GM19468 (cell line): ENCODE results near the gene MEGF11.

Source experiments
- ATAC-seq: cut with Tn5 transposase; IDR thresholded peaks from one replicate; pipeline ENCODE4 v1.9.1; 2021; ENCODE audit warnings: mild to moderate bottlenecking, moderate library complexity, moderate number of reproducible peaks; ENCODE audit not compliant: unreplicated experiment; ENCODE audit errors: extremely low read depth

The MEGF11 gene

DNA sequence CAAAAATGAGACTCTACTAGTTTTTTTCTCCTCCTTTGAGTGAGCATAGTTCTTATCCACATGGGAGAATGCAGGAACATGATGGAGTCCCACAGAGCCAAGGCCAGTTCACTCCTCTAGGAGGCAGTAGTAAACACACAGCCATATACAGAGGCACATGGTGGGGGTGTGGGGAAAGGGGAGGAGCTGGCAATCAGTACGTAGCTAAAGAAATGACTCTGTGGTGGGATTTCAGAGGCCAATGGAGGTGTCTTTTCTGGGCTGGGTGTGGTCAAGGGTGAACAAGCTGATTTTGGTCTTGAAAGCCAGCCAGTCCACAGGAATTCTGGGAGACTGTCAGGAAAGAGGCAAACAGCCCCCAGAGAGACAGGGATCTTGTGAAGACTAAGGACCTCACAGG lies 390.9 kb downstream of the MEGF11 start:
- ATAC-seq: no peak

GRCh38 chr15:65857718-65858402 lies 395.7 kb downstream of the MEGF11 start:
- ATAC-seq: no peak

DNA sequence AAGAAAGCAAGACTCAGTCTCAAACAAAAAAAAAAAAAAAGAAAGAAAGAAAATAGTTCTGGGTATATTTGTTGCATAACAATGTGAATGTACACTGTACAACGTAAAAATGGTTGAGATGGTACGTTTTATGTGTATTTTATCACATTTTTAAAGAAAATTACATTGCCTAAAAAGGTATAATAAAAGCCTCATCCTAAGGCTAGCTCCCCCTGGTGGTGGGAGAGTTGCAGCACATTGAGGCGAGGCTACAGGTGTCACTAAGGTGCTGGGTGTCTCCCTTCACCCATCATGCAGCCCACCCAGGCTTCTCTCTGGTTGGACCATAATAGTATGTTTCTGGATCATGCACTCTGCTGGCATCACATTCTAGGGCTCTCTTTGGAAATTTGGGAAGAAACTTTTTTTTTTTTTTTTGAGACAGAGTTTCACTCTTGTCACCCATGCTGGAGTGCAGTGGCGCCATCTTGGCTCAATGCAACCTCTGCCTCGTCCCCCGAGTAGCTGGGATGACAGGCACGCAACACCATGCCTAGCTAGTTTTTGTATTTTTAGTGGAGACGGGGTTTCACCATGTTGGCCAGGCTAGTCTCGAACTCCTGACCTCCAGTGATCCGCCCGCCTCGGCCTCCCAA lies 396.6 kb downstream of the MEGF11 start:
- no peak for ATAC-seq

GRCh38 chr15:65851981-65852380 lies 401.6 kb downstream of the MEGF11 start:
- ATAC-seq: no peak

DNA sequence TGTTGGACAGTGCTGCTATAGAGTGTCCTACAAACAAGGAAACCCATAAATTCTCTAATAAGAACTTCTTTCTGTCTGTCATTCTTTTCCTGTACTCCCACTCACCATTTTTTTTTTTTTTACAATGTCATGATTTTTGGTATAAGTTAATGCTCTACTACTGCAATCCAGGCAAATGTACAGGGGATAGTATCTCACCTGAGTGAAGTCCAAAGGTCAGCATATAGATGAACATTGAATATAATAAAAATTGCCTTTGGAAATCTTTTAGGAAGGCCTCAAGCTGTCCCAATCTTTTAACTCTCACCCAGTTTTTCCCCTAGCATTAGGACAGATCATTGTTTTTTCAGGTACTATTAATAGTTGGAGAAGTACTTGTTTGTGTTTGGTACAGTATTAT lies 405.6 kb downstream of the MEGF11 start:
- ATAC-seq: no peak

DNA sequence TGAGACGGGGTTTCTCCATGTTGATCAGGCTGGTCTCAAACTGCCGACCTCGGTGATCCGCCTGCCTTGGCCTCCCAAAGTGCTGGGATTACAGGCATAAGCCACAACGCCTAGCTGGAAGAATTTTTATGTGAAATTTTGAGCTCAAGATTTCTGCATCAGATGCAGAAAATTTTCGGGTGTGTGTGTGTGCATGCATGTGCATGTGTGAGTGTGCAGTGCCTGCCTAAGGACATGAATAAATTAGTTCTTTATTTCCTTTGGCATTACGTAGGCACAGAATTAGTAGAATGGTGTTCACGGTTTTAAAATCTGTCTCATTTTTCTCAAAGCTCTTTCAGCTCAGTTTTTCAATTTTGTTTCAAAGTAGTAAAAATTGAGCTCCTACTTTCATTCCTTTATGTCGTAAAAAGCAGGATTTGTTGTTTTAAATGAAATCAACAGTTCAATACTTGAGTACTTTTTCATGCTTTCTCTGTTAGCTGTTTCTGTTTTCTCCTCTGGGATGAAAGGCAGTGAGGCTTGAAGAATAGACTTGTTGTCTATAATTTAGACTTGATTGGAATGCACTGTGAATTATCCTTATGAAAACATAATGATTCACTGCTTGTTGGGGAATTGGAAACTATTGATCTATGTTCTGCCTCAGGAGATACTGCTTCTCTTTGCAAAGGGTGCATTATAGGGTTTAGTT lies 407.6 kb downstream of the MEGF11 start:
- ATAC-seq: no peak
